ENCODE data around the gene STMND1. TPM values are rescaled to one million over a fixed set of nuclear protein-coding genes. Genes with fewer than 3 reads are reported as not detected.

Gene STMND1
- total RNA-seq, 2 donors from 2014 or later, result not detected

DNA sequence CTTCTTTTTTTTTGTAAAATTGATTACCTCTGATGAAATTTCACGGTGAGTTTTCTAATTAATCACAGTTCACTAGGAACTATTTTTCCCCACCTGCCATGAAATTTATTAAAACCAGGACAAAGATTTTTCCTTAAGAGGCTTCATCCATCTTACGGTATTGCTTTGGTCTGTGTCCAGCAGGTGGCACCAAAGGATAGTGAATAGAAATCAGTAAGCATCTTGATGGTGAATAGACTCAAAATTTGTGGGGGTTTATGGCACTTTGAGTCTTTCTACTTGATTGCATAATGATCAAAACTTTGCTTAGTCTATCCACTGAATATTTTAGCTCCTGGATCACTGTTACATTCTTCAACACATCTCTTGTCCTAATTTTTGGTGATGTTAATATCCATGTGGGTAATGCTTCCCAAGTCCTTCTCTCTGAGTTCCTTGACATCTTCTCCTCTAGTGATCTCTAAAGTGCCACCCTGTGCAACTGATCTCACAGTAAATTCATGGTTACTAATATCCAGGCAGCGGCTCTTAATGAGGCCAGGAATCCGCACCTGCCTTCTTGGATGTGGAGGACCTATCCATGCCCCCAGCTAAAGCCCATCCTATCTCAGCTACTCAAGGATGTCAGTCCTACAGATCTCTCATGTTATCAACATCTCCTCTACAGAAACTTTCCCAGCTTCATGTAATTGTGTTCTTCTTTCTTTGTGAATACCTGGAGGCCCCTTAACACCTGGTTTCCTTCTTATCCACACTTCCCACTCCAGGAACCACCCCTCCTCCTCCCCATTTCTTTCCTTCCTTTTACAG is 54.5 kb downstream of the STMND1 start:
- Mint-ChIP-seq H3K27me3 (peaks cover 26% of the 10 kb centered on the region), H3K4me3 (no peak overlapping the region), H3K4me1 (no peaks in the 10 kb centered on the region), H3K27ac (no peak overlapping the region), H3K36me3 (ENCODE audit: low read depth) (peaks cover 4% of the 10 kb centered on the region)
- peak; percentile 11 to 52 (median 27) for DNase-seq
- ATAC-seq, result peak; percentile 41
- H3K9me3 ChIP-seq (ENCODE audit: control insufficient read depth, low read length, poor library complexity, severe bottlenecking), result no peaks in the 10 kb centered on the region

DNA sequence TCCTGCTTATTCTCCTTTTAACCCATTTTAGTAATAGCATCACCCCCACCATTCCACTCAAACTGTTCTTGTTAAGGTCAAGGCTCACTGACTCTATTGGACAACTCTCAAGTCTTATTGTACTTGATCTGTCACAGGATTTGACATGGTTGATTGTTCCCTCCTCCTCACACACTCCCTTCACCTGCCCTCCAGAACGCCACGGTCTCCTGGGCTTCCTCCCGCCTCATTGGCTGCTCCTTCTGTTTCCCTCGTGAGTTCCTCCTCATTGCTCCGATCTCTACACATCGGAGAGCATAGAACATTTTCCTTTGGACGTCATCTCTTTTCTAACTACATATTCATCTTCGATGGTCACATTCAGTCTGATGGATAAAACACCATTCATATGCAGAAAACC is 55.1 kb downstream of the STMND1 start:
- Mint-ChIP-seq H3K4me1 (peaks cover 4% of the 10 kb centered on the region), H3K36me3 (ENCODE audit: low read depth) (peaks cover 4% of the 10 kb centered on the region), H3K27ac (no peak overlapping the region), H3K27me3 (peaks cover 33% of the 10 kb centered on the region), H3K4me3 (no peak overlapping the region)
- DNase-seq (no peak), ATAC-seq (no peak)
- no peaks in the 10 kb centered on the region for H3K9me3 ChIP-seq (ENCODE audit: control insufficient read depth, low read length, poor library complexity, severe bottlenecking)

DNA sequence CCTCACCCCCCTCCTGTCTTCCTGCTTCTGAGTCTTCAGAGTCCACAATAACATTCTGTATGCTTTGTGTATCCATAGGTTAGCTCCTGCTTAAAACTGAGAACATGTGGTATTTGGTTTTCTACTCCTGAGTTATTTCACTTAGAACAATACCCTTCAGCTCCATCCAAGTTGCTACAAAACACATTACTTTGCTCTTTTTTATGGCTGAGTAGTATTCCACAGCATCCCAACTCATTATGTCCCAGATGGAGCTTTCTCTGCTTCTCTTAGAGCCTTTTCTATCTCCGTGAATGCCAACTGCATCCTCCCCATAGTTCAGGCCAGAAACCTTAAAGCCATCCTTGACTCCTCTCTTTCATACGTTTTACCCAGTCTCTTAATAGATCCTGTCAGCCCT is 55.8 kb downstream of the STMND1 start:
- H3K27ac Mint-ChIP-seq, result no peak overlapping the region
- H3K4me3 Mint-ChIP-seq, result no peak overlapping the region
- peaks cover 39% of the 10 kb centered on the region for H3K27me3 Mint-ChIP-seq
- ATAC-seq, result no peak
- no peak for DNase-seq
- no peaks in the 10 kb centered on the region for H3K9me3 ChIP-seq (ENCODE audit: control insufficient read depth, low read length, poor library complexity, severe bottlenecking)
- peaks cover 4% of the 10 kb centered on the region for H3K4me1 Mint-ChIP-seq
- H3K36me3 Mint-ChIP-seq (ENCODE audit: low read depth), result peaks cover 4% of the 10 kb centered on the region

DNA sequence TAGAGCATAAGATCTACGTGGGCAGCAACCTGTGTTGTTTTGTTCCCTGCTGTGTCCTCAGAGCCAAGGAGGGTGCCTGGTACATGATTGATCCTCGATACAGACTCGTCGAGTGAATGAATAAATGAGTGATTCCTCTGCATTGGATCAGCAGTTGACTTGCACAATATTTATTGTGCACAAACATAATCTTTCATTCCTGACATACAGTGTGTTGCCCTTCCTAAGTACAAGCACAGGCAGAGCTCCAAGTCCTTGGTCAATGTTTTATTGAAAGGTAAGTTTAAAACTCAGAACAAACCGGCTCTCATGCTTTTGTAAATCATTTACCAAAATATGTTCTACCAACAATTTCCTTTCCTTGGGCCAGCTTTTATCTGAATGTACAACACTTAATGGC is 57.4 kb downstream of the STMND1 start:
- Mint-ChIP-seq H3K36me3 (ENCODE audit: low read depth) (peaks cover 4% of the 10 kb centered on the region), H3K4me1 (peaks cover 4% of the 10 kb centered on the region), H3K27me3 (peaks cover 55% of the 10 kb centered on the region), H3K27ac (no peak overlapping the region), H3K4me3 (no peak overlapping the region)
- no peak for ATAC-seq
- H3K9me3 ChIP-seq (ENCODE audit: control insufficient read depth, low read length, poor library complexity, severe bottlenecking), result no peaks in the 10 kb centered on the region
- no peak for DNase-seq

DNA sequence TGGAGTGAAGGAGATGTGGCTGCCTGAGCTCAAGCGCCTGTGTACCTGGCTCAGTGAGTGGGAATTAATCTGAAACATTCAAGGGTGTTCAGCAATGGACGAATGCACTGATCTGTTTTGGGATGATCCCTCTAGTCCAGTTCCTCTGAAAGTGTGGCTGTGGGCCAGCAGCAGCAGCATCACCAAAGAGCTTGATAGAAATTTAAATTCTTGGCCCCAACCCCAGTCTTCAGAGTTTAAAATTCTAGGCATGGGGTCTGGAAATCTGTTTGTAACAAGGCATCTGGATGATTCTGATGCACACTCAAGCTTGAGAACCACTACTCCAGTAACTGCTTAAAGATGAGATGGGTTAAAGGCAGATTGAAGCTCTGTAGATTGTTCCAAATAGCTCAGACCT is 59.2 kb downstream of the STMND1 start:
- Mint-ChIP-seq H3K27ac (no peak overlapping the region), H3K4me3 (no peak overlapping the region), H3K27me3 (peaks cover 55% of the 10 kb centered on the region), H3K36me3 (ENCODE audit: low read depth) (peaks cover 6% of the 10 kb centered on the region), H3K4me1 (peaks cover 4% of the 10 kb centered on the region)
- DNase-seq, result no peak
- no peak for ATAC-seq
- no peaks in the 10 kb centered on the region for H3K9me3 ChIP-seq (ENCODE audit: control insufficient read depth, low read length, poor library complexity, severe bottlenecking)

DNA sequence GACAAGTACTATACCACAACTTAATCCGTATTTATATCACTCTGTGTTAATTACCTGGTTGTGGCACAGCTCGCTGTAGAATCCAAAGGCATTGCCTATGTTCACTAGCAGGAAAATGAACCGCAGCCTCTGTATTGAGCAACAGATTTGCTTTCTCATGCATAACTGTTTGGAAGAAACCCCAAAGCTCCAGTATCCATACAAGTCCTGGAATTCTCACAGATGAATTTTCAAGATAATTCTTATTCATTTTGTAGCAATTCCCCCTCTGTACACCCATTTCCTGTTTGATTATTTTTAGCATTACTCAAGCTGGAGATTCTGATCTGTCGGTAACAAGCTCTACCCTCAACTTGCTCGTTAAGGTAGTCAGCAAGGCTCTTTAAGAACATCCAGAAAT is 63.5 kb downstream of the STMND1 start:
- DNase-seq (no peak), ATAC-seq (no peak)
- no peaks in the 10 kb centered on the region for H3K9me3 ChIP-seq (ENCODE audit: control insufficient read depth, low read length, poor library complexity, severe bottlenecking)
- Mint-ChIP-seq H3K27ac (no peak overlapping the region), H3K4me3 (no peak overlapping the region), H3K4me1 (peaks cover 4% of the 10 kb centered on the region), H3K27me3 (peaks cover 42% of the 10 kb centered on the region), H3K36me3 (ENCODE audit: low read depth) (peaks cover 6% of the 10 kb centered on the region)

DNA sequence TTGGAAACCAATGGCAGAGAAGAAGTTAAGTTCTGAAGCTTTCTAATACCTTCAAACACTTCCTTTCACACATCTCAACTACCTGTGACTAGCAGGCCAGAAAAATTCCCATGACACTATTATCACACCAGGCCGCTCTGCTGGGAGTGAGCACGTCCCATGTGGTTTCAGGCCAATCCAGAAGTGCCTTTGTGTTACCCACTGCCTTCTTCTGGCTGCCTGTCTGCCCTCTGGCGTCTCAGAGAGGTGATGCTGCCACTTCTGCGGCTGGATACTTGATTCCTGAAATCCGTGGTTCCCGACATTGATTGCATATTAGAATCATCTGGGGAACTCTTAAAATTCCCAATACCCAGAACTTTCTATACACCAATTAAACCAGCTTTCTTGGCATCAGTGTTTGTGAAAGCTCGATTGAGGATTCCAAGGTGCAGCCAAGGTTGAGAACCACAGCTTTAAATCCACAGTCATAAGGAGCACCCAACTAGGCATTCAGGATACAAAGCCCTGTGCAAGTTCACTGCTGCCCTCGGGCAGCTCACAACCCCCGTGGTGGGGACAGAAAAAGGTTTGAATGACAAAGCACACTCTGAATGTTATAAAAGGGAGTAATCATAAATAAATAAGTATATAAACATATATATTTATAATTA is 65.6 kb downstream of the STMND1 start:
- H3K27ac Mint-ChIP-seq, result no peak overlapping the region
- DNase-seq (no peak), ATAC-seq (no peak)
- H3K4me1 Mint-ChIP-seq, result no peaks in the 10 kb centered on the region
- peaks cover 22% of the 10 kb centered on the region for H3K27me3 Mint-ChIP-seq
- H3K36me3 Mint-ChIP-seq (ENCODE audit: low read depth), result peaks cover 2% of the 10 kb centered on the region
- no peaks in the 10 kb centered on the region for H3K9me3 ChIP-seq (ENCODE audit: control insufficient read depth, low read length, poor library complexity, severe bottlenecking)
- H3K4me3 Mint-ChIP-seq, result no peak overlapping the region

DNA sequence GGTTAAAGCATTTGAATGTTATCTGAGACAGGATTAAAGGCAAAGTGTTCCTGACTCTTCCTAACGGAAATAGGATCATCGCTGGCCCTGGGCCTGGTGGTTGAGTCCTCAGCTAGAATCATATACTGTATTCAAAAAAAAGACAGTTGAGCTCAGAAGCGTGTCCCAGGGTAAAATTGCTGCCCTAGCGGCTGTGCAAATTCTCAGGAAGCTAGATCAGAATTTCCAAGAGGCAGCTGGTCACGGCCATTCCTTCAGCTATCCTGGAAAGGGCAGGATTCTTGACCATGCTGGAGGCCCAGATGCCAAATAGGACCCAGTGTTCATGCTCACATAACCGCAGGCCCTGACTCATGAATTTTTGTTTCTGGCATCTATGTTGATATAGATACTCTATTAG is 67.4 kb downstream of the STMND1 start:
- peaks cover 12% of the 10 kb centered on the region for H3K27me3 Mint-ChIP-seq
- no peak for ATAC-seq
- DNase-seq, result no peak

DNA sequence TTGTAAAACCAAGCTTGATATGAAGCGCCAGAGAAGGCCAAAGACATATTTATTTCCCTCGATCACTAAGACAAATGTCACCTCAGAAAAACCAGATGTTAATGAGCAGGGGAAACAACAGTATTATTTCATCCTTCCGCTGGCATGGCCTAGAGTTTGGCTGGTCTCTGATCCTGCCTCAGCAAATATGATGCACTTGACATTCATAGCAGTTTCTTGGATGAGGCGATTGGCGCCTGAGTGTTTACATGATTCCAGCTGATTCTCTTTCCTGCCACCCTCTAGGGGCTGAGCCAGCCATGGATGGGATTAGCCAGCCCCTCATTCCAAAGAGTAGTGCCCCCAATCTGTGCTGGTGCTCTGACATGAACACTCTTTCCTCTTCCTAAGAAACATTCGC is 67.9 kb downstream of the STMND1 start:
- H3K27ac Mint-ChIP-seq, result no peak overlapping the region
- H3K9me3 ChIP-seq (ENCODE audit: control insufficient read depth, low read length, poor library complexity, severe bottlenecking), result no peaks in the 10 kb centered on the region
- no peak for DNase-seq
- H3K27me3 Mint-ChIP-seq, result peaks cover 12% of the 10 kb centered on the region
- ATAC-seq, result no peak
- H3K4me3 Mint-ChIP-seq, result no peak overlapping the region
- H3K4me1 Mint-ChIP-seq, result peaks cover 3% of the 10 kb centered on the region
- no peaks in the 10 kb centered on the region for H3K36me3 Mint-ChIP-seq (ENCODE audit: low read depth)

More for the DNA sequence above, 67.4 kb downstream of the STMND1 start:
- Mint-ChIP-seq H3K4me1 (peaks cover 3% of the 10 kb centered on the region), H3K36me3 (ENCODE audit: low read depth) (peaks cover 2% of the 10 kb centered on the region), H3K4me3 (no peak overlapping the region), H3K27ac (no peak overlapping the region)
- H3K9me3 ChIP-seq (ENCODE audit: control insufficient read depth, low read length, poor library complexity, severe bottlenecking), result no peaks in the 10 kb centered on the region

DNA sequence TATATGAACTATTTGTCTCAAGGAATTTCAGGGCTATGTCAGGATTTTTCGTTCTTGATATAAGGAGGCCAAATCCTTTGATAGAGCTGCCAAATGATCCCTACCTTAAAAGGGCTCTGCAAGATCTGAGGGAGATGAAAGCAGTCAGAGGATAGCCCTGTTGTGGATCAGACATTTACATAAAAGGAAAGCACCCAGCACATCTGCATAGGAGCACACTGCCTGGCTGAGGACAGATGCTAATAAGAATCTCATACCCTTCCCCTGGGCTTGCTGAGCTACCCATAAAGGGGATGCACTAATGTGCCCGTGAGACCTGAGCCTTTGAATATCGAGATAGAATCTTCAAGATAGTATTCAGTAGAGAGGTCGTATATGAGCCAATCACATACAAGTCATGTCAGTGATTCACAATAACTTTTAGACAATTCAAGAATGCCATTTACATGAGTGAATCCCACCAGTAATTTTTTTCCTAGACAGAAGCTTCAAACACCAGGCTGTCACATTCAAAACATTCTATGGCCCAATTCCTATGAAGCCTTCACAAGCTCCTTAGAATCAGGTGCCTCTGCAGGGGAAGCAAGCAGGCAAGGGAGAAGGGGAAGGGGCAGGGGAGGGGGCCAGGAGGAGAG is 71.1 kb downstream of the STMND1 start:
- H3K36me3 Mint-ChIP-seq (ENCODE audit: low read depth), result no peaks in the 10 kb centered on the region
- H3K4me1 Mint-ChIP-seq, result peaks cover 3% of the 10 kb centered on the region

DNA sequence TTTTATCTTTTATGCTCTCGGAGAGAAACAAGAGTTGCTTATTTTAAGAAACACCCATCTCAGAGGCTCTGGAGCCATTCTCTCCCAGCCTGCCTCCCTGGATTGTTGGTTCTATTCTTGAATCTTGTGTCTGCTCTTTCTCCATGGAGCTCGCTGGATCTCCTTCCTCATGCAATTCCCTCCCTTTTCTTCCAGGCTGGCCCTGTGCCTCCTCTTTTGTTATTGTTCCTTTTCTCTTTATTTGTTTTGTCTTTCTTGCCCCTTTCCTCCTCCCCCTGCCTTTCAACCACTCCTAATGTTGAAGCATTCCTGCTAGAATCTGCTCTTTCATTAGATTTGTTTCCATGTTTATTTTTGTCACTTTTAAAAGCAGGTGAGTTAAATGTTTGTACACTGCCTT is 76.5 kb downstream of the STMND1 start:
- Mint-ChIP-seq H3K27ac (no peak overlapping the region), H3K4me1 (no peaks in the 10 kb centered on the region), H3K27me3 (peaks cover 10% of the 10 kb centered on the region), H3K4me3 (no peak overlapping the region), H3K36me3 (ENCODE audit: low read depth) (no peaks in the 10 kb centered on the region)
- H3K9me3 ChIP-seq (ENCODE audit: control insufficient read depth, low read length, poor library complexity, severe bottlenecking), result no peaks in the 10 kb centered on the region
- DNase-seq (no peak), ATAC-seq (no peak)

More for the DNA sequence above, 71.1 kb downstream of the STMND1 start:
- H3K9me3 ChIP-seq (ENCODE audit: control insufficient read depth, low read length, poor library complexity, severe bottlenecking), result no peaks in the 10 kb centered on the region
- Mint-ChIP-seq H3K27ac (no peak overlapping the region), H3K4me3 (no peak overlapping the region), H3K27me3 (peaks cover 16% of the 10 kb centered on the region)
- DNase-seq, result no peak
- ATAC-seq, result no peak

DNA sequence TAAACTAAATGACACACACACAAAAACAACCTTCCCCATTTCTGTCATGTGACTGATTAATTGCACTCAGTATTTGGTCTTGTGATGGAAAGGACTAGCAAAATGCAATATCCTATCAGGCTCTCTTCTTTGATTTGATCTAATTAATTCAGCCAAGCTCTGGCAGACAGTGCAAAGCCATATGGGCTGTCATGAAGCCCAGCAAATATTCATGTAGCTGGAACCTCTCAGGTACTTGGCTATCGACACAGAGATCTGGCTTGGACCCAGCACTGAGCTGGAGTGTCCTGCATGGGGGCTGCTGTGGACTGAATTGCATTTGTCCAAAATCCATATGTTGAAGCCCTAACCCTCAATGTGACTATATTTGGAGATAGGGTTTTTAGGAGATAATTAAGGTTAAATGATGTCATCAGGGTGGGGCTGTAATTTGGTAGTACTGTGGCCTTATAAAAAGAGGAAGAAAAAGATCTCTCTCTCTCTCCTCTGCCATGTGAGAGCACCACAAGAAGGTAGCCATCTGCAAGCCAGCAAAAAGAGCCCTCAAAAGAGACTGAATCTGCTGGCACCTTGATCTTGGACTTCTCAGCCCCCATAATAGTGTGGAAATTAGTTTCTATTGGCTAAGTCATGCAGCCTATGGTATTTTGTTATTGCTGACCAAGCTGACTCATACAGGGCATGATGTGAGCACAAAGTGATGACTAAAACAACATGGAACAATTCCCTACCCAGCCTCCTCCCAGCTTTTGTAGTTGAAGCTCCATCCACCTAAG is 77.1 kb downstream of the STMND1 start:
- Mint-ChIP-seq H3K27me3 (peaks cover 14% of the 10 kb centered on the region), H3K36me3 (ENCODE audit: low read depth) (no peaks in the 10 kb centered on the region)

DNA sequence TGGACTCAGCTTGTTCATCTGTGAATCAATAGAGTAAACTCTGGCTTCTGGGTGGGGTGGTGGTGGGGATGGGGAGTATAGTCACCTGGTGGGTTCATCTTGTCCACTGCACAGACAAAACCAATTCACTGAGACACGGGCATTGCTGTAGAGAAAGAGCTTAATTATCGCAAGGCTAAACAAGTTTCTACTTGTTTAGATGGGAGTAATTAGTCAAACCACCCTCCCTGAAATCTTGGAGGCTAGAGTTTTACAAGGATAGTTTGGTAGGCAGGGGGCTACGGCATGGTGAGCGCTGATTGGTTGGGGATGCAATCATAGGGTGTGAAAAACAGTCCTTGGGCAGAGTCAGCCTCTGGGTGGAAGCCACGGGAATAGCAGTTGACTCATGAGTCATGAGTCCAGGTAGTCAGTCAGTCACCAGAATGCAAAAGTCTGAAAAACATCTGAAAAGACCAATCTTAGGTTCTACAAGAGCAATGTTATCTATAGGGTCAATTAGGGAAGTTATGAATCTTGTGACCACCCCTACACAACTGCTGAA is 77.8 kb downstream of the STMND1 start:
- DNase-seq, result no peak
- H3K36me3 Mint-ChIP-seq (ENCODE audit: low read depth), result no peaks in the 10 kb centered on the region

More for the DNA sequence above, 77.1 kb downstream of the STMND1 start:
- H3K4me1 Mint-ChIP-seq, result no peaks in the 10 kb centered on the region
- DNase-seq, result no peak
- no peak for ATAC-seq
- no peak overlapping the region for H3K4me3 Mint-ChIP-seq
- H3K9me3 ChIP-seq (ENCODE audit: control insufficient read depth, low read length, poor library complexity, severe bottlenecking), result no peaks in the 10 kb centered on the region
- H3K27ac Mint-ChIP-seq, result no peak overlapping the region

More for the DNA sequence above, 77.8 kb downstream of the STMND1 start:
- Mint-ChIP-seq H3K4me1 (no peaks in the 10 kb centered on the region), H3K4me3 (no peak overlapping the region), H3K27me3 (peaks cover 16% of the 10 kb centered on the region), H3K27ac (no peak overlapping the region)
- ATAC-seq, result no peak
- H3K9me3 ChIP-seq (ENCODE audit: control insufficient read depth, low read length, poor library complexity, severe bottlenecking), result no peaks in the 10 kb centered on the region

Data from T-helper 17 cell (primary cell).